Fibroblast of villous mesenchyme (primary cell): ENCODE measurements around the gene COL12A1. TPM values are rescaled to one million over a fixed set of nuclear protein-coding genes. Genes with fewer than 3 reads are reported as not detected.

Experiments
- DNase-seq: peaks from one replicate; pipeline ENCODE4 v3.0.0-alpha.2; 2010; ENCODE audit warnings: low read depth
- H3K4me3 ChIP-seq: 2 replicates; pipeline ENCODE4 v1.5.1; 2011; ENCODE audit warnings: low read depth, mild to moderate bottlenecking, low read length
- total RNA-seq: library from RNA; depleted of rRNA; stranded (reverse); fragments of >200 nt; gene quantifications from 2 replicates; pipeline ENCODE4 v1.2.3, GENCODE V29; 2012
- TF ChIP-seq, protein P1 (sequence below): IDR thresholded peaks from 2 replicates; pipeline ENCODE4 v1.5.1; 2012; ENCODE audit warnings: low read depth, mild to moderate bottlenecking, low read length; ENCODE audit not compliant: insufficient read depth

The COL12A1 gene
- total RNA-seq, 1 donor: 1,107 TPM

DNA sequence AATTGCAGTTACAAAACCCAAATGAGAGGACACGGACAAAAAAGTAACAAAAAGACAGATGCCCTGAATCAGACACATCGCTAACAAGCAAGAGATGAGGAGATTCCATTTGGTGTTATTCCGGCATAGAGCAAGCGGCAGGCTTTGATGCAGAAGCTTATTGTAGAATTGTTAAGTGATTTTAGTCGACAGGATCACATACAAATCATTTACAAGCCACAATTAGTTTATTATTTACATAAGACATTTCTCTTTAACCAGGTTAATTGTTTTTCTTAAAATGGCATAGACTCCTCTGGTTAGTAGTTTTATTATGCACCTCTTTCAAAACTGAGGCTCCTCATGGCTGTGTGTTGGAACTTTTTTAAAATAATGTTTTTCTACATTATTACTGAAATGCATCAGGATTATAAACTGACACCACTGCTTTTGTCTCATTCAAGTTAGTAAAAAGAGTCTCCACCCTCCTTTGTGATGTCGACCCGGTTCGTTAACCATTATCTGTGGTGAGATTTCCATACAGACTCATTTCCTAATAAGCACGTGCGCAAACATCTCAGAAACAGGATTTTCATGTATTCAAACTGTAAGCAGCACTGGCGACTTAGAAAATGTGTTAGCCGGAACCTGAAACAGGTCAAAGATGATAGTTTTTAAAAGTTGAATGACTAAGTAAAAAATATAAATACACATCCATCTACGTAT, 119.8 kb downstream of the COL12A1 start:
- DNase-seq: no peak
- TF ChIP-seq, protein P1, sequence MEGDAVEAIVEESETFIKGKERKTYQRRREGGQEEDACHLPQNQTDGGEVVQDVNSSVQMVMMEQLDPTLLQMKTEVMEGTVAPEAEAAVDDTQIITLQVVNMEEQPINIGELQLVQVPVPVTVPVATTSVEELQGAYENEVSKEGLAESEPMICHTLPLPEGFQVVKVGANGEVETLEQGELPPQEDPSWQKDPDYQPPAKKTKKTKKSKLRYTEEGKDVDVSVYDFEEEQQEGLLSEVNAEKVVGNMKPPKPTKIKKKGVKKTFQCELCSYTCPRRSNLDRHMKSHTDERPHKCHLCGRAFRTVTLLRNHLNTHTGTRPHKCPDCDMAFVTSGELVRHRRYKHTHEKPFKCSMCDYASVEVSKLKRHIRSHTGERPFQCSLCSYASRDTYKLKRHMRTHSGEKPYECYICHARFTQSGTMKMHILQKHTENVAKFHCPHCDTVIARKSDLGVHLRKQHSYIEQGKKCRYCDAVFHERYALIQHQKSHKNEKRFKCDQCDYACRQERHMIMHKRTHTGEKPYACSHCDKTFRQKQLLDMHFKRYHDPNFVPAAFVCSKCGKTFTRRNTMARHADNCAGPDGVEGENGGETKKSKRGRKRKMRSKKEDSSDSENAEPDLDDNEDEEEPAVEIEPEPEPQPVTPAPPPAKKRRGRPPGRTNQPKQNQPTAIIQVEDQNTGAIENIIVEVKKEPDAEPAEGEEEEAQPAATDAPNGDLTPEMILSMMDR: no peak
- no peak overlapping the region for H3K4me3 ChIP-seq

DNA sequence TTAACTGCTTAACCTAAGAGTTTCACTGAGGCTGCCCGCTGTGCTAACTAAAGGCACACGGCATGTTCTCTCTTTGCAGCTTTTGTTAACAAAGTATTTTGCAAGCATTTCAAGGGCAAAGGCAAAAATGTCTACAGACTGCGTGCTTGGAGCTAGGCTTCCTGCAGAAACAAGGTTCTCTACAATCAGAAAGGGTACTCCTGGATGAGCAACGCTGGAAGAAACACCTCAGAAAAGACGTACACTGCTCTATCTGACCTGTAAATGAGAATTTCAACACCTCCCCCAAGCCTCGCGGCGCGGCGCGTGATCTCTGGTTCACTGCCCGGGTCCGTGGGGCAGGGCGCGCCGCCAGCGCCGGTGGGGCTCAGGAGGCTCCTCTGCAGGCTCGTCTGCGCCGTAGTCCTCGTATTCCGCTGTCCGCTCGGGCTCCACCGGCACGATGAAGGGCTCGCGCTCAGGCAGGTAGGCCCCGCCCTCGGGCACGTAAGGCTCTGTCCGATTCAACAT, 120.9 kb downstream of the COL12A1 start:
- no peak overlapping the region for H3K4me3 ChIP-seq
- no peak for DNase-seq
- TF ChIP-seq, protein P1: no peak

DNA sequence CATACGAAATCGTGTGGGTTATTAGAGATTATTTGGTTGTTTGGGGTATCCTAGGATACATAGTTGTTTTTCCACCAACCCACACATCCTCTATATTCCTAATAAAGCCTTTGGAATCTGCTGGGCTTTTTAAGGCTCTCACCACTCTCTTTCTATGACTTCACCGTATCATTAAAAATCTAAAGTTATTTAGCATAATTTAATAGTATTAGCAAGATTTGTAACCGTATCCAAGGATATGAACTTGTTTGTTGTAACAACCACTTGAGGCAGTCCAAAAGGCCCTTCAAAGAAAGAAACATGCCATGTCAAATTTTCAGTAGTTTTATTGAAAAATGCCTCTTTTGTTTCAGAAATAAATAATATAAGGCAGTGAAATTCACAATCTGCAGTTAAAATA, 121.8 kb downstream of the COL12A1 start:
- DNase-seq: no peak
- TF ChIP-seq, protein P1: no peak

DNA sequence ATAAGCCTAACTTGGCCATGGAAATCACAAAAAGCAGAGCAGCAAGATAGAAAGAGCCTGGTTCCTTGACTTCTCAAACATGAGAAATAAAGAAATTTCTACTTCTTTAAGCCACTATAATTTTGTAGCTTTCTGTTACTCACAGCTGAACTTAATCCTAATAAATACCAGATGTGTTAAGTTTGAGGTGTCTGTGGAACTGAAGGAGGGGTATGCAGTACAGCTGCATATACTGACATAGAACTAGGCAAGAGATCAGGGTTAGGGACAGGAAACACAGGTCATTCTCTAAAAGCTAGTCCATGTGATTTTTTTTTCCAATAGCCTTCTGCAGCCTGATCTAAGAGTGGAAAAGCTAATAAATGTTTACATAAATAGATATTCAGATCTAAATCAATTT, 123.9 kb downstream of the COL12A1 start:
- TF ChIP-seq, protein P1: no peak
- DNase-seq: peak; percentile 42
- no peak overlapping the region for H3K4me3 ChIP-seq

More for the DNA sequence above, 121.8 kb downstream of the COL12A1 start:
- no peak overlapping the region for H3K4me3 ChIP-seq

DNA sequence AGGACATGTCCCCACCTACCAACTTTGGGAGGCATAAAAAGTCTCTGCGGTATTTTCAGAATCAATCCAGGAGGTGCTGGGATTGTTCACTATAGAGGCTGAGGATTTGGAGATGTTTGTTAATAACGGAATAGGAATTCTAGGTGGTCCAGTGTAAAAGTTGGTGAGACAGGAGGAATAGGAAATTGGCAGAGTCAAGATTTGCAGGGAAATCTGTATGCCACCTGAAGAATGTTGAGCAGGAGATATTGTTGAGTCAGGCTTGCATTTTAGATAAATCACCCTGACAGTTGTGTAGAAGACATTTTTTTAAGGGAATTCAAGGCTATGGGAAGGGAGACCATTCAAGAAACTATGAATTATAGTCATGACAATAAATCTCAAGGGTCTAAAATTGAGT, 124.8 kb downstream of the COL12A1 start:
- TF ChIP-seq, protein P1: no peak
- H3K4me3 ChIP-seq: no peak overlapping the region

DNA sequence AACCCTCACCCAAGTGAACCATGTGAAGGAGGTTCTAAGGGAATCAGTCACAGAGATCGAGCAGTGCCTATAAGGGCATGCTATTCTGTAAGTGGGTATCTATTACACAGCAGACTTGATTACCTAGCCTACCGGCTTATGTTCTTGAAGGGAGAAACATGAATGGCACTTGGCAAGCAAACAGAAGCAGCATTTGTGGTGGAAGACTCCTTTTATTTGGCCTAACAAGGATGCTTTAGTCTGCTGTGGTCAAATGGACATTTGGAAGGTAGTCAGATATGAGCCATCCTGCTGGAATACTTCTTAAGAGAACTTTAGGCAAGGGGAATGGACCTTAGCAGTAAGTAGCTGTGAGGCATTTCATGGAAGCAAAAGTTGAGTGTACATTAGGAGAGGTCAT, 126.3 kb downstream of the COL12A1 start:
- no peak for DNase-seq
- TF ChIP-seq, protein P1: no peak
- H3K4me3 ChIP-seq: no peak overlapping the region

More for the DNA sequence above, 124.8 kb downstream of the COL12A1 start:
- no peak for DNase-seq
